Esophagus muscularis mucosa (tissue), 4 donors: ENCODE results near the gene ADAM29.

Experiments
- EP300 ChIP-seq: sonication (generic); formaldehyde crosslinking; IDR thresholded peaks from one replicate; pipeline ENCODE4 v1.6.1; 2017; ENCODE audit warnings: antibody characterized with exemption
- POLR2A ChIP-seq: fragments of 450-650 bp; IDR thresholded peaks from one replicate; pipeline ENCODE4 v1.6.1; 2017; ENCODE audit warnings: antibody characterized with exemption, moderate library complexity, mild to moderate bottlenecking, low read depth
- POLR2AphosphoS5 ChIP-seq, 2 donors: sonication (generic); formaldehyde crosslinking; IDR thresholded peaks; one replicate each; pipeline ENCODE4 v1.6.1; 2017; ENCODE audit warnings: antibody characterized with exemption in 2 of 2
- TF ChIP-seq, protein P1 (sequence below), 3 experiments: fragments of 200-600 bp in 2 of 3; fragments of 450-650 bp in 1 of 3; sonication (generic) in 2 of 3; IDR thresholded peaks; one replicate each; pipeline ENCODE4 v1.5.1; 2017 to 2019; ENCODE audit warnings: antibody characterized with exemption in 3 of 3, mild to moderate bottlenecking in 2 of 3, moderate library complexity in 1 of 3

DNA sequence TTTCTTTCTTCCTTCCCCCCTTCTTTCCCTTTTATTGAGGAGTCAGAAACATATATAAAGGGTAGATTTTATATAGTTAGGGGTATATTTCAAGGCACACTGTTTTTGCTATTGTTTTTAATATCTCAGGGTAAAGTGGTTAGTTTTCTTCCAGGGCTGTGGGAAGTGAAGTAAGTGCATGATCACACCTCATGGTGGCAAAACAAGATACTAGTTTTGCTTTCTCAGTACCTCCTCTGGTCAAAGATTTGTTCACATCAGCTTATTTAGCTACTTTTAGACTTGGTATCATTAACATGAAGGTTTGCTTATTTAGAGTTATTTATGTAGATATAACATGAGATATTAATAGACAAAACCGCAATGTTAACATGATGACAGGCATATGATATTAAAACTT is 21.8 kb downstream of the ADAM29 start:
- TF ChIP-seq, protein P1, sequence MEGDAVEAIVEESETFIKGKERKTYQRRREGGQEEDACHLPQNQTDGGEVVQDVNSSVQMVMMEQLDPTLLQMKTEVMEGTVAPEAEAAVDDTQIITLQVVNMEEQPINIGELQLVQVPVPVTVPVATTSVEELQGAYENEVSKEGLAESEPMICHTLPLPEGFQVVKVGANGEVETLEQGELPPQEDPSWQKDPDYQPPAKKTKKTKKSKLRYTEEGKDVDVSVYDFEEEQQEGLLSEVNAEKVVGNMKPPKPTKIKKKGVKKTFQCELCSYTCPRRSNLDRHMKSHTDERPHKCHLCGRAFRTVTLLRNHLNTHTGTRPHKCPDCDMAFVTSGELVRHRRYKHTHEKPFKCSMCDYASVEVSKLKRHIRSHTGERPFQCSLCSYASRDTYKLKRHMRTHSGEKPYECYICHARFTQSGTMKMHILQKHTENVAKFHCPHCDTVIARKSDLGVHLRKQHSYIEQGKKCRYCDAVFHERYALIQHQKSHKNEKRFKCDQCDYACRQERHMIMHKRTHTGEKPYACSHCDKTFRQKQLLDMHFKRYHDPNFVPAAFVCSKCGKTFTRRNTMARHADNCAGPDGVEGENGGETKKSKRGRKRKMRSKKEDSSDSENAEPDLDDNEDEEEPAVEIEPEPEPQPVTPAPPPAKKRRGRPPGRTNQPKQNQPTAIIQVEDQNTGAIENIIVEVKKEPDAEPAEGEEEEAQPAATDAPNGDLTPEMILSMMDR (IDR thresholded peaks at IDR 0.05) = no peak
- no peak for TF ChIP-seq POLR2AphosphoS5 (IDR thresholded peaks at IDR 0.05)
- TF ChIP-seq POLR2A = no peak
- no peak for TF ChIP-seq EP300
